Stimulated activated CD8-positive, alpha-beta memory T cell treated with anti-CD3 and anti-CD28 coated beads, Interleukin-4, amount 100 ng/mL, for 1 hour (primary cell): ENCODE results near the gene HELZ.

Source experiments
- DNase-seq, 2 donors: peaks; one replicate each; pipeline ENCODE4 v3.0.0-alpha.2; 2020; ENCODE audit warnings: low read depth in 2 of 2, low spot score in 1 of 2

HELZ gene

DNA sequence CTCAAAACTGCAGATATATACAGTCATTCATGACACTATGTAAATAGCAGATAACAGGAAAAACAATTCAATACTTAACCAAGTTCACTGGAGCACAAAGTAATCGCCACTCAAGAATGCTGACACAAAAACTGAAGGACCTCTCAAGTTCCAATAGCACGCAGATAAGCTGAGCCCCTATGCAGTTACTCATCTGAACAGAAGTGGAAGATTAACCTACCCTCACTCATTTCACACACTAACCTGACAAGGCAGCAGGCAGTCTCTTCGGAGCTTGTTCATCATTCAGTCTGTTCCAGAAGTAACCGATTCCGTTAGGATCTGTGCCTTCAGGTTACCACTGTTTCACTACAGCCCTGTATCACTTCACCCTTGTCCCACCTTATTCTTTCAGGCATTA, 6.0 kb downstream of the HELZ start:
- DNase-seq = no peak

DNA sequence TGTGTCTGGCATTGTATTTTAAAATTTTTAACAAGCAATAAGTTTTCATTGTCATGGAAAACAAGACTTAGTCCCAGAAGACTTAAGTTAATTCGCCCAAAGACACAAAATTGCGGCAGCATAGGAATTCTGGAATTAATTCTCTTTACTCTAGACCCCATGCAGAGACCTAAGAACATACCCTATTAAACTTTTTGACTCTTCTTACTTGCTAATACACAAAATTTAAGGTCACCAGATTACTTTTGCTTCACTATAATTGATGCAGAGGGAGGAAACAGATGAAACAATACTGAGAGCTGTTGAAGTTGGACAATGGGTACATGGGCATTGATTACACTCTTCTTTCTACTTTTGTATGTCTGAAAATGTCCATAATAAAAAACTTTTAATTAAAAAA, 12.6 kb downstream of the HELZ start:
- DNase-seq = no peak

GRCh38 chr17:67229109-67229955, 15.7 kb downstream of the HELZ start:
- DNase-seq = no peak

DNA sequence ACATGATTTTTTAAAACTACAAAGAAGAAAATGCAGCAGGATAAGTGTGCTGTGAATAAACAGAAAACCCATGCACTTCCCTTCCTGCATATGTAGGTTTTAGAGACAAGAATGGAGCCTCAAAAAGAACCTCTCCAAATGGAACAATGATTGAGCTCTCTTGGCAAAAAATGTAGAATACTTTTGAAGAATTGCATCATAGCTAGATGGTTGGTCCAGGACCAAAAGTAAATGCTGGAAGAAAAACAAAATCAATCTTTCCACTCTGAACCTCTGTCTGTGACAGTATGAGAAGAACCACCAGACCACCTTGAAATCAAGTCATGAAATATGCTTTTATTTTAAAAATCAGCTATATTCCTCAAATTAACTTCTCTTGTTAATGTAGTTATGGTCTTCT, 17.5 kb downstream of the HELZ start:
- DNase-seq = no peak

- DNase-seq = no peak
Measured at GRCh38 chr17:67225316-67225715, 19.7 kb downstream of the HELZ start.

DNA sequence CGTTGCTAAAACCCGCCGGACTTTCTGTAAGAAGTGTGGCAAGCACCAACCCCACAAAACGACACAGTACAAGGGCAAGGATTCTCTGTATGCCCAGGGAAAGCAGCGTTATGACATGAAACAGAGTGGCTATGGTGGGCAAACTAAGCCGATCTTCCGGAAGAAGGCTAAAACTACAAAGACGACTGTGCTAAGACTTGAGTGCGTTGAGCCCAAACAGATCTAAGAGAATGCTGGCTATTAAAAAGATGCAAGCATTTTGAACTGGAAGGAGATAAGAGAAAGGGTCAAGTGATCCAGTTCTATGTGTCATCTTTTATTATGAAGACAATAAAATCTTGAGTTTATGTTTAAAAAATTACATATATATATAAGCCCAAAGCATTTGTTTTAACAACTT, 20.3 kb downstream of the HELZ start:
- no peak for DNase-seq

DNA sequence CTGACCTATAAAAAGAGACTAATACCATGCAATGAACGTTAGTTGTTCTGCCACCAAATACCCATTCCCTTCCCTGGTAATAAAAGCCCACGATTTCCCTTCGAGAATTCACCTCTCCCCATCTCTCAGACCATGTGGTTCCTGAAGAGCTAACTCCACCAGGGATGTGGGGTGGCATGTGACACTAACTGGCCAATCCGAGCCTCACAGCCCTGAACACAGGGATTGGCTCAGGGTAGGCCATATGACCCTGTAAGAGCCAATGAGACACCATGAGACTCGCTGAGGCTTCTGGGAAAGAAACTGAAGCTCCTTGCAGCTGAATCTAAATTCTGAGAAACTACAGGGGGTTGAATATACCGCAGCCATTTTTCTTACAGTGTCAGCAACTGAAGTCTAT, 21.1 kb downstream of the HELZ start:
- DNase-seq = no peak

DNA sequence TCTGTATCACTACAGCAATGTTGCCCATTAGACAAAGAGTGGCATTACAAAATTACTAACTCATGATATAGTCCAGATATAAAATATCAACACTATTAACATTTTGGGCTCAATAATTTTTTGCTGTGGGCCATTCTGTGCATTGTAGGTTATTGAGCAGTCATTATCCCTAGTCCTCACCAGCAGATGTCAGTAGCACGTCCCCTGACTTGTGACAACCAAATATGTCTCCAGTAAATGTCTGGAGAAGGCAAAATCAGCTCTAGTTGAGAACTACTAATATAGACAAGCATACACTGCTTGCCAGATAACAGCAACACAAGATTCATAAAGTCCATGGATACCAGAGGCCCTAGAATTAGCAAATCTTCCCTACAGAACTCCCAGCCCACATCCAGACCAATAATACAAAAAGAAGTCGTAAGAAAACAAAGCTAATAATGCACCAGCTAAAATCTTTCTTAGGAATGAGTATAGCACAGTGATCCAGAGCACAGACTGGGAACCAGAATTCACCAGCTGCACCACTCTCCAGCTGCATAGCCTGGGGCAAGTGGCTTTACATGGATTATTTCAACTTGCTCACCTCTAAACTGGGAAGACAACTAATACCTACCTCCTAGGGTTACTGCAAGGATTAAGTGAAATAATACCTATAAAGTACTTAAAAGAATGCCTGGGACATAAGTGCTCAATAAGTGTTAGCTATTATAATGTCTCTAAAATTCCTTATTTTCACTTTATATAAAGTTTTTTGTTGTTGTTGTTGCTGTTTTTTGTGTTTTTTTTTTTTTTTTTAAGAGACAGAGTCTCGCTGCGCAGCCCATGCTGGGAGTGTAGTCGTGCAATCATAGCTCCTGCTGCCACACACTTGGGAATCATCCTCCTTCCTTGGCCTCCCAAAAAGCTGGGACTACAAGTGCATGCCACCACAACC, 23.7 kb downstream of the HELZ start:
- no peak for DNase-seq

- no peak for DNase-seq
Measured at GRCh38 chr17:67218385-67218950, 26.5 kb downstream of the HELZ start.

DNA sequence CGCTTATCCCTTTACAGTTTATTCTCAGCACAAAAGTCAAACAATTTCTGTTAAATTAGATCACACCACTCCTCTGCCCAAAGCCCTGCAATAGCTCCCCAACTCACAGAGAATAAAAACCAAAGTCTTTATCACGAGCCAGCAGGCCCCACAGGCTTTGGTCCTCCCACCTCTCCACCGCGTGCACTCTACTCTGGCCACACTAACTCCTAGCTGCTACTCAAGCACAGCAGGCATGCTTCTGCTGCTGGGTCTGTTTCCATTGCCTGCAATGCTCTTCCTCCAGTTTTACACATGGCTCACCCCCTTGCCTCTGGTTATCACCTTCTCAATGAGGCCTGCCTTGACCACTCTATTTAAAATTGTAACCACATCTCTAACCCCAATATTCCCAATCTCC, 27.6 kb downstream of the HELZ start:
- DNase-seq = no peak

DNA sequence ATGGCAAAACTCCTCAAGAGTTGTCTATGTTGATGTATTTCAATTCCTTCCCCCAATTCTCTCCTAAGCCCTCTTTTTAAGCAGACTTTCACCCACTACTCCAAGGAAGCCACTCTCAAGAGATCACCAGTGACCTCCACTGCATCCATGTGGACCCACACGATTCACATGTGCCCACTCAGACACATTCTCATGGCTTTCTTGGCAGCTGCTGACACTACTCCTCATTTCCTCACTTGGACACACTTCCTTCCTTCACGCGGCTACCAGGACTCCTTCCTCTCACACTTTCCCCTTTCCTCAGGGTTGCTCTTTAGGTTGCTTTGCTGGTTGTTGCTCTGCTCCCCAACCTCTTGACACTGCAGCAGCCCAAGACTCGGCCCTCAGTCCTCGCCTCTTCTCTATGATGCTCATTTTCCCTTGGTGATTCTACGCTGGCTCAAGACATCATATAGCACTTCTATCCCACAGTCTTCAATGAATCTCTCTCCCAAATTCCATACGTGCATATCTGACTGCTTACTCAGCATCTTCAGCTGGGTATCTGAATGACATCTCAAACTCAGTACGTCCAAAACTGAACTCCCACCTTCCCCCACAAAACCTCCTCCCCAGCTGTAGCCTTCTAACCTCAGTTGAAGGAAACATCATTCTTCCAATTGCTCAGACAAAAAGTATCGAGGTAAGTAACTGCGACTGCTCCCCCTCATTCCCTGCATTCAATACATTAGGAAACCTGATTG, 28.2 kb downstream of the HELZ start:
- no peak for DNase-seq

DNA sequence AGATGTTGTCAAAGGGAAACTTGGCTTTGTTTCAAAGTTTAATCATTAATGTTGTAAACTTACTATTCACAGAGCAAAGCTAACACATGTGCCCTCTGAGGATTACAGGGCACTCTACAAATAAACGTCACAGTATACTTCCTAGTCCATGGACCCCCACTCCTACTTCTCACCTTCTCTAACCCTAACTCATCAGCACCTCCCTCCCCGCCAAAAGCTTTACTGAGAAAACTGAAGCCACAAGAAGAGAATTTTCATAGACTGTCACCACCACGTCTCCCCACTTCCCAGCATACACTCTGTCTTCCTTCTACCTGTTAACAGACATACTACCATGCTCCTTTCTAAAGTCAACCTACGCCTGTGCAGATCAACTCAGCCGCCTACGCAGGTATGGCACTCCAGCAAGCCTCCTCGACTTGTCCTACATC, 29.0 kb downstream of the HELZ start:
- no peak for DNase-seq

- DNase-seq = no peak
Measured at GRCh38 chr17:67212714-67213417, 32.1 kb downstream of the HELZ start.

GRCh38 chr17:67212231-67212630, 32.8 kb downstream of the HELZ start:
- no peak for DNase-seq

GRCh38 chr17:67211742-67212141, 33.3 kb downstream of the HELZ start:
- DNase-seq = no peak

DNA sequence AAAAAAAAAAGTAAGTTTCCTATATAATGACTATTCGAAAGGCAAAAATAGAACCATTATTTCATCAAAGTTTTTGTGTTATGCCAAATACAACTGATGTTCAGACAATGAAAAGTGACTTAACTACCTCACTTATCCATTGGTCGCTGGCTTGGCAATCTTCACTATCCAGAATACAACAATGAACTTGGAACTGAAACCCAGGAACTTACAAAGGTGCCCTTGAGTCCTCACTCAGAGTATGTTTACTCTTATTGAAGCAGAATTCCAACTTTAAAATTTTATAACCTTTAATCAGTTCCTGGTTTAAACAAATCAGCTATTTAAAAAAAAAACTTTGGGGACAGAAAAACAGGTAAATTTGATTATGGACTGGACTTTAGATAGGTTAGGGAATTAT, 34.1 kb downstream of the HELZ start:
- DNase-seq = no peak

- no peak for DNase-seq
Measured at GRCh38 chr17:67208232-67208631, 36.8 kb downstream of the HELZ start.

GRCh38 chr17:67203818-67204217, 41.2 kb downstream of the HELZ start:
- no peak for DNase-seq

DNA sequence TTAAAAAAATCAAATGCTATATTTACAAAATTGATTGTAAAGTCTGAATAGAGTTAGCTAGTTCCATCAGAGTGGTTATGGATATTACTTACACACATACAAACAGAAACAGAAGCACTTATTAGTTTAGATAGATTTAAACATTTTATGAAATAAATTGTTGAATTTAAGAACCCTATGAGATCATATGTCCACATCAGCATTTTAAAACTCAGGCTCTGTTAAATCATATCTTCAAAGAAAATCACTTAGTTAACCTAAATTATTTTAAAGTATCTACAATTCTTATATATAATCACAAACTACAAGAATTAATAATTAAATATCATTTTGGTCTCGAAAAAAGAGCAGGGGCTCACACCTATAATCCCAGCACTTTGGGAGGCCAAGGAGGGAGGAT, 42.5 kb downstream of the HELZ start:
- no peak for DNase-seq

DNA sequence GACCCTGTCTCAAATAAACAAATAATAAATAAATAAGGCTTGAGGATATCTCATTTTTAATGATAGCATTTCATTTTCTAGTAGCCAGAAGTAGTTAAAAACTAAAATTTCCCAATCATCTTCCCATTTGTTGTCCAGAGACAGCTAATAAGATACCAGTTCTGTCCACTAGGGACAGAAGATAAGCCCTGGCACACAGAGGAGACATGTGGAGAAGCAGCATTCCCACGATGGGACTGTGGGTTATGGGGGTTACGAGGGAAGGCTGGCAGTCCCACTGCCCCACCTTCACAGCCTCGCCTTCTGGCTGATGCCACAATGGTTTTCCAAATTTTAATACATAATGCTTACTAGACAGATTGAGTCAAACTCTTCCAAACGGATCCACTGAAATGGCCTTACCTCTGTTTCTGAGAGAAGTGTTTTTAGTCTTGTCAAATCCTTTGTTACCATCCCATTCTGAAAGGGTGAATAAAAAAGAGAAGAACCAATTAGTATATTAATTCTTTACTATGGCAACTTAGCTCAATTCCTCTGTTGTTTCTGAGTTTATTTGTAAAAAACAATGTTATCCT, 44.2 kb downstream of the HELZ start:
- DNase-seq = no peak
